ENCODE measurements around the gene LELP1.
"Not testable (repeated sequence)": the region's sequence is repeated elsewhere in the genome, so short reads cannot be mapped to it uniquely, and the experiment has no call there.

Gene LELP1

DNA sequence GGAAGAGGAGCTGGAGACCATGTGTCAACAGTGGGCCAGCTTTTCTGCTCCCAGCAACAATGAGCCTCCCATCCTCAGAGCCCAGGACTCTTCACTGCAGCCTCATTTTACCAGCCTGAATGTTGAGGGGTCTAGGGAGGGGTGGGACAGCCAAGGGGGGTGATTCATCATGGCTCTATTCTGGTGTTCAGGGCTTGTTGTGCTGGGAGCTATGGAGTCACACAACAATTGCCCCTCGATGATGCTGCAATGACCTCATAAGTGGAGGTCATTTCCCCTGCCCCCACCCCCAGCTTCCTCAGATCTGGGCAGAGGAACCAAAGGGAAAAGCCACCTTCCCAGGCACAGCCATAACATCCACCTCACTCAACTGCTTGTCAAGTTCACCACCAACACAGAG lies at the start of gene LELP1:
Gene LELP1, plus strand, starts transcription at position 301 of the 400 bp plus-strand sequence. CDS start 1,278 bp downstream, outside the sequence.
- no peak for DNase-seq (ENCODE audit: low read depth in 3 of 3)

DNA sequence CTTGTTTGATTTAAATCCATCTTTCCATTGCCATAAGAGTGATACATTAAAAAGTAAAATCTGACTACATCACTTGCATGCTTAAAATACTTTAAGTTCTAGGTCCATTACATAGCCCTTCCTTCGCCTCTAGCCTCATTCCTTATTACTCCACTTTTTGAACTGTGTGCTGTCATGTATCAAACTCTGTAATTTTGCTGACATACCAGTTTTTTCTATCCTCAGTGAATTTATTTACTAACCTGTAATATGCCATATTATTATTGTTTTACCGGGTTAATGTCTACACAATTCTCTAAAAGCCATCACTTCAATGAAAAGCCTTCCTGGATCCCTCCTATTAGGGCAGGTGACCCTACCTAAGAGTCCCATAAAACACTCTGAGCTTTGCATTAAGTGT lies 47.7 kb upstream of the LELP1 start:
- DNase-seq (ENCODE audit: low read depth in 3 of 3), result no peak

DNA sequence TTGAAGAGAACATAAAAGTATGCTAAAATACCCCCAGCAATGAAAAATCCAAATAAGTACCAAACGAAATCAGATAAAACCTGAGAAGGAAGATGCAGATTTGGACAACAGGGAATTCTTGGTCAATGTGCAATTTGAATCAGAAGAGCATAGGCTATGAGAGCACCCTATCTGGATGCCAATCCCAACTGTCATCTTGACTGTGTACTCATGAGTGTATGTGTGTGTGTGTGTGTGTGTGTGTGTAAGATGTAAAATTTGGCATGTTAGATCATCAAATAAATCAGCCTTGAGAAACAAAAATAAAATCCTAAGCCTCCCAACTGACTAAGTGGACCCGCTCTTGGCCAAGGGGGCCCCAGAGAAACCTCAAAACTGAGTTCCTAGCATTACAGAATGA lies 34.5 kb upstream of the LELP1 start:
- DNase-seq (ENCODE audit: low read depth in 3 of 3), result no peak

DNA sequence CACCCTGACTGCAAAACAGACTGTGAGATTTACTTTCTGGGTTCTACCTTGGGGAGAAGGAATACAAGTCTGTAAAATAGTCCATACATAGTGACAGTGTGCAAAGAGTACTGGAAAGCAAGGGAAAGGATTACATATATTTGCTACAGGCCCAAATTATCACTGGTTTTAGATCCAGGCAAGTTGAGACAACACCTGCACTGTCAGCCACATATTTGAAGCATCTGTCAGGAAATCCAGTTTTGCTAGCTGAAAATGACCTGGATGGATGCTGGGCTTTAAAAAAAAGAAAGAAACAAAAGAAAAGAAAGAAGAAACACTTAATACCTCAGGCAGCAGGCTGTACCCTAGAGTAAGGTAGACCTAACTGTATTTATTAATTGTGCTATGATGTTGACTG lies 28.6 kb upstream of the LELP1 start:
- no peak for DNase-seq (ENCODE audit: low read depth in 3 of 3)

DNA sequence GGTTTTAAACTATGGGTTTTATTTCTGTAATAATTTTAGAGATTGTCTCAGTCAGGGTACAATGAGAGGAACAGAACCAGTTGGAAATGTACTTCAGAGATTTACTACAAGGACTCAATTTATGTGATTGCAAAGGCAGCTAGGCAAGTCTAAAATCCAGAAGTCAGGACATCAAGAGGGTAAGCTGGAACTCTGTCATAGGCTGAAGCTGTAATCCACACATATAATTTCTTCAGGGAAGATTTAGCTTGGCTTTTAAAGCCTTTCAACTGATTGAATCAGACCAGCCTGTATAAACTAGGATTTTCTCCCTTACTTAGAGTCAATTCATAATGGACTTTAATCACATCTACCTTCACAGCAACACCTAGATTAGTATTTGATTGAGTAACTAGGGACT lies 24.3 kb upstream of the LELP1 start:
- DNase-seq (ENCODE audit: low read depth in 3 of 3), result no peak

DNA sequence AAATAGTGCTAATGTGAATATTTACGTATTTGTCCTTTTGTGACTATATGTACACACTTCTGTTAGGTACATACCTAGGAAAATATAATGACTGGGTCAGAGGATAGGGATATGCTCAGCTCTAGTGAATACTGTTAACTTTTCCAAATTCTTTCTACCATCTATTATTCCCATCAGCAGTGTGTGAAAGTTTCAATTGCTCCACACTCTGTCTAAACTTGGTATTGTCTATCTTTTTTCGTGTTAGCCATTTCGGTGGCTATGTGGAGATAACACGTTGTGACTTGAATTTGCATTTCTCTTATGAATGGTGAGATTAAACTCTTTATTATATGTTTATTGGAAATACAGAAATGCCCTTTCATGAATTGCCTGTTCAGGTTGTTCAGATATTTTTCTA lies 22.7 kb upstream of the LELP1 start:
- no peak for DNase-seq (ENCODE audit: low read depth in 3 of 3)

DNA sequence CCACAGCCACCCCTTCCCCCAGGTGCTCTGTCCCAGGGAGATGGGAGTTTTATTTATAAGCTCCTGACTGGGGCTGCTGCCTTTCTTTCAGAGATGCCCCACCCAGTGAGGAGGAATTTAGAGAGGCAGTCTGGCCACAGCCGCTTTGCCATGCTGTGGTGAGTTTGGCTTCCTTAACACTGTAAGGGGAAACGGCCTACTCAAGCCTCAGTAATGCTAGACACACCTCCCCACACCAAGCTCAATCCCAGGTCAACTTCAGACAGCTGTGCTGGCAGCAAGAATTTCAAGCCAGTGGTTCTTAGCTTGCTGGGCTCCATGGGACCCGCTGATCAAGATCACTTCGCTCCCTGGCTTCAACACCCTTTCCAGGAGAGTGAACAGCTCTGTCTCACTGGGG lies 14.9 kb upstream of the LELP1 start:
- DNase-seq (ENCODE audit: low read depth in 3 of 3), result not testable (repeated sequence)

DNA sequence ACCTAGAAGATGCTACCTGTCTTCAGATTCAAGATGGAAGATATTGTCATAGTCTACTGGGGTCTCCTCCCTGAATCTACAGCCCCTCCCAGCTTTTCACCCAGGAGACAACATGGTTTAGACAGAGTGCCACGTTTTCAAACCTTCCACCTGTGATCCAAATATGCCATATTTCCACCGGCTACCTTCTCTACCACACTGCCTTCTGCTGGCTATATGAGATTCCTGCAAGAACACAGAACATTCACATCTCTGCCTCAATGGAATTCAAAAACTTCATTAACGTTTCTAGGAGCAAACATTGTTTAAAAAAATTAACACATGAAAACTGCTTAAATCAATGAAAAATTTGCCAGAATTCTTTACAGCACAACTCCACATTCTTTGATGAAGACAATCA lies 12.9 kb upstream of the LELP1 start:
- no peak for DNase-seq (ENCODE audit: low read depth in 3 of 3)

DNA sequence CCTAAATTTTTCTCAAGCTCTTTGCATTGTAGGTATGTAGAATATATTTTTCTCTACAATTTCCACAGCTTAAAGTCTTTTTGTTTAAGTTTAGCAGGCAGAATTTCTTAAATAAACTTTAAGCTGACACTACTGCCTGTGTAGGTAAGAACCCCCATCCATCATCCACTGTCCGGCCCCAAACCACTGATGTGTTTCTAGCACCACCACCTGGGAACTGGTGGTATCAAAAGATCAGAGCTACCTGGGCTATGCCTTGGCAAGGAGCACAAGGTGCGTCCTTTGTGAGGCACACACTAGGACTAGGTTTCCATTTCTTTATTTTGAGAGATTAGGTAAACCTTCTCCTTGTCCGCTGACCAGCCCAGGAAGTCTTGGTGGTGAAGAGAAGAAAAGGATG lies 10.5 kb upstream of the LELP1 start:
- DNase-seq (ENCODE audit: low read depth in 3 of 3), result no peak

DNA sequence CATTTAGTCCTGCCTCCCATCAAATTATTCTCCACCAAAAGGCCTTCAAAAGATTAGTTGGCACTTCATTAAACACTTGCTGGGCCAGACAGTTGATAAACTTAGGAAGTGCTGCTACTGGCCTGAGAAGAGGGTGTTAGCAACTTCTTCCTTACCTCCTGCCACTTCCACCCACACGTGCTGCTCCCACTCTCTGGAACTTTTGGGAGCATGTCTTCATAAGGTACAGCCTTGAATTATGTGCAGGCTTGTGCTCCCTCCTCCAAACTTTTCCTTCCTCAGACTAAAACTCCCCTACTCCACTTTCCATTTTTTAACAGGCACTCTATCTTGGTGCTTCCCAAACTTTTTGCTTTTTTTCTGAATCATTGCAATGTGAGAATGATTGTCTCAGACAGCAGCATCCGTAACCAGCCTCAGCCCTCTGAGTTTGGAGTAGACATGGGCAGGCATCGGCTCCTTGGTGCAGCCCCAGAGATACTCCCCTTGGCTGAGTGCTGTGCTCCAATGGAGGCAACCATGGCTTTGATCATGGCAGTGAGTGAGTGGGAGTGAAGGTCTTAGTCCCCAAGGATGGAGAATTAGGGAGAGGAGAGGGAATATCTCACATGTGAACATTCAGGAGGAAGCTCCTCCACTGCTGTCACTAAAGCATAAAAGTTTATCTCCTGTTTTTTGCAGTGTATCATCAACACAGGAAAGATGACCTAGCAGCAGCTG lies 8.7 kb upstream of the LELP1 start:
- DNase-seq (ENCODE audit: low read depth in 3 of 3), result no peak

DNA sequence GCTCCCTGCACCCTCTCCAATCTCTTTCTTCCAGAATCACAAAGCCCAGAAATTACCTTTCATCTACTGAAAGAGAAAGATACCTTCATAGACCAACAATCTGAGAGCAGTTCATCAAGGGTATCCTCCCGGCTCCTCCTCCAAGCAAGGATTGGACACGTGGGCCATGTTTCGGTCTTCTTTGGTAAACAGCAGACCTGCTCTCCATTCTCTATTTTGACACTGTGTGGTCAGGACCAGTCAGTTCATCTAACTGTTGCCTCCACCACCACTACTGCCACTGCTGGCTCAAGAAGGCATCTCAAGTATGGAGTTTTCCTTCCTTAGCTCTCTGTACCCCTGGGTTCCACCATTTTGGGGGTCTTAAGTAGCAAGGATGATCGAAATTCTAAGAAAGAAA lies 8.0 kb upstream of the LELP1 start:
- DNase-seq (ENCODE audit: low read depth in 3 of 3), result no peak

DNA sequence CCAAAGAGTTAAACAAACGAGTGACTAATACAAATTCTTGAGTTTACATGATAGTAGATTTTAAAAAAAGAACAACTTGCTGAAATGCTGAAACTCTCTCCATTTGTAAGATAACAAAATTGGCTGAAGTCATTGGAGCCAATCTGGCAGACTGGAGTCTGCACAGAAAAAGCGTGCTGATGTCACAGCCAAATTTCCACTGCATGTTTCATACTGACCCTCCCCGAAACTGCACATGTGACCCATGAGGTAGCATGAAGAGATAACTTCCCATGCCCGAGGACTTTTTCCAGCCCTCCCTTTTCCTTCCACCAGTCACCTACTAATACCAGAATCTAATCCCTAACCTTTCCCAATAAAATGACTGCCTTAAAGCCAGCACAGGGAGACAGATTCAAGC lies 1.2 kb upstream of the LELP1 start:
- DNase-seq (ENCODE audit: low read depth in 3 of 3), result no peak

DNA sequence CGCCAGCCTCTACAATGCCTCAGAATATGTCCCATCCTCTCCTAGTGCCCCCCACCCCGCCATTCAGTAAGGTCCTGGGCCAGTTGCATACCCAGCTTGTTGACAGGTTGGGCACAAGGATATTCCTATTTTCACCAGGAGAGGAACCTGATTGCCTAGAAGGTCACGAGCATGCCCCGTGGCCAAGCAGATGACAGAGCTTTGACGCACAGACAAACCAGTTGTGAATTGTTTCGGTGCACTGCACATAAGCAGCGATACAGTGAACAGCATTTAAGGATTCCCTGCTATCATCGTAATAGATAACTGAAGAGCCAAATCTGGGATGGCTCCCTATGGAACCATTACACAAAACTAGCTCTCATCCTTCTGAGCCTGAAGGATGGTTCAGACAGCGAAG lies 3.4 kb downstream of the LELP1 start:
- no peak for DNase-seq (ENCODE audit: low read depth in 3 of 3)

DNA sequence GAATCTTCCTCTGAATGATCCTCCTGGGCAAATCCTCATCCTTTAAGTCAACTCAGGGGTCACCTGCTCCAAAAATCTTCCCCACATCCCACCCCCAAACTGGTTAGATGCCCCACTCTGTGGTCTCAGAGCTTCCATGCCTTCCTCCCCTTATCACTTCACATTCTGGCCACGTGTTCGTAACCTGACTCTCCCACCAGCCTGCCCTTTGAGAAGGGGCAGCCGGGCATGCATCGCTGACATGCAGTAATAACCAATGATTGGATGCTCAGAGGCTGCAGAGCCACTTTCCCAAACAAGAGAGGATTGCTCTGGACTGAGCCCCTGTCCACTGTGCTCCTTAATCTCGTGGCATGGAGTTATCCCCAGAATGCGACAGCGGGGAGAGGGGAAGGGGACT lies 7.0 kb downstream of the LELP1 start:
- DNase-seq (ENCODE audit: low read depth in 3 of 3), result no peak

DNA sequence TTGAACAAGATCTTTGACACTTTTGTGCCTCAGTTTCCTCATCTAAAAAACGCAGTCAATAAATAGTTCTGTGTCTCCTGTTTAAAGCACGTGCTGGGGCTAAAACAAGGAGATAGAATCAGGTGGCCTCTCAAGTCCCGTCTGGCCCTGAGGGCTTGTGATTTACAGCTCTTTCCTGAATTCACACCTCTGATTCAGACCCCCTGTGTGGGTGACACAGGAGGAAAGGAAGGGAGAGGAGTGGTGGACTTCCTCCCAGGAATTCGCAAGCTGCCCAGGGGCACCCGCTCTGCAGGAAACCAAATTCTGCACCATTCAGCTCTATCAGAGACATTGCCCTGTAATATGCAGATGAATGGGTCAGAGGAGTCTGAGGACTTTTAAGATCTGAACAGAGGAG lies 9.0 kb downstream of the LELP1 start:
- DNase-seq (ENCODE audit: low read depth in 3 of 3), result no peak

DNA sequence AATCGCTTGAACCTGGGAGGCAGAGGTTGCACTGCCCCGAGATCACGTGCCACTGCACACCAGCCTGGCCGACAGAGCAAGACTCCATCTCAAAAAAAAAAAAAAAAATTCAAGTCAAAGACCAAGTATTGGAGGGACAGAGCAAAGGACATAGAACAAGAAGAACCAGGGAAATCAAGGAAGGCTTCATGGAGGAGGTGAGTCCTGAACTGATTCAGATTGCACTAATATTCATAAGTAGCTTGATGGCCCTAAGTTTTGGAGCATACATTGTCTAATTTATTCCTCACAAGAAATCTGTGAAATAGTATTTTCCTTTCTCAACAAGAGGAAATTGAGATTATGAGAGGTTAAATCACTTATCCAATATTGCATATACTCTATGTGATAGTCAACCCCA lies 10.3 kb downstream of the LELP1 start:
- DNase-seq (ENCODE audit: low read depth in 3 of 3), result no peak

DNA sequence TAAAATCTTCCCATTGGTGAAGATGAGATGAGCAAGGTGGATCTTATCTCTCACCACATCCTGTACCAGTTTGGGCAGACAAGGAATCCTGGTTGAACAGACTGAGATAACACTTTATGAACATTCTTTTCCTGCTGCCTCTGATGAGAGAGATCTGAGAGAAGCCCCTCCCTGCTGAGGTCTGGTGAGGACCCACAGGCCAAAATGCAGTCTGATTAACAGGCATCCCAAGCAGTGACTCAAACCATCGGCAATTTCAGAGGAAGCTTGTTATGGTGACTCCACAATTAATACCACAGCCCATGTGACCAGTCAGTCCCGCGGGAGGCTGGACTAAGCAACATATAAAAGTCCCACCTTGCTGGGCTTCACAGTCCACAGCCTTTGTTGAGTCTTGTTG lies 14.0 kb downstream of the LELP1 start, which contains the start of gene PRR9:
Gene PRR9, plus strand, starts transcription at position 373 of the 400 bp plus-strand sequence. CDS start 561 bp downstream, outside the sequence.
- DNase-seq (ENCODE audit: low read depth in 3 of 3), result no peak

DNA sequence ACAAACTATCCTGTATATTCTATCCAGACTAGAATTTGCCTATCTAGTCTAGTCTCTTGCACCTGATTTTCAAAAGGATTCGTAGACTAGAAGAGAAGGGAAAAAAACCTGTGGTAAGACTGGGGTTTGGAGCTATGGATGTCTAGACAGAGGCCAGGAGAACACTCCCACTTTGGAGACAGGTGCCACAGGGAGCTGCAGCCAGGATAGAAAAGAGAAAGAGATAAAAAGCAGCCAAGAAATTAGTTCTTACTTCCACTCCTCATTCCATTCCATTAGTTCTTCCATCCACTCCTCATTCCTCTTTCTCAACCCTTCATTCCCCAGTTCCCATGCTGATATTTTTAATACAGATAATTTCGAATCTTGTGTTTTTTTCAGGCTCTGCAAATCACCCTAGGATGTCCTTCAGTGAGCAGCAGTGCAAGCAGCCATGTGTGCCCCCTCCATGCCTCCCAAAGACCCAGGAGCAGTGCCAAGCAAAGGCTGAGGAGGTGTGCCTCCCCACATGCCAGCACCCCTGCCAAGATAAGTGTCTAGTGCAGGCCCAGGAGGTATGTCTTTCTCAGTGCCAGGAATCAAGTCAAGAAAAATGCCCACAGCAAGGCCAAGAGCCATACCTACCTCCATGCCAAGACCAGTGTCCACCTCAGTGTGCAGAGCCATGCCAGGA lies 14.7 kb downstream of the LELP1 start:
- no peak for DNase-seq (ENCODE audit: low read depth in 3 of 3)

DNA sequence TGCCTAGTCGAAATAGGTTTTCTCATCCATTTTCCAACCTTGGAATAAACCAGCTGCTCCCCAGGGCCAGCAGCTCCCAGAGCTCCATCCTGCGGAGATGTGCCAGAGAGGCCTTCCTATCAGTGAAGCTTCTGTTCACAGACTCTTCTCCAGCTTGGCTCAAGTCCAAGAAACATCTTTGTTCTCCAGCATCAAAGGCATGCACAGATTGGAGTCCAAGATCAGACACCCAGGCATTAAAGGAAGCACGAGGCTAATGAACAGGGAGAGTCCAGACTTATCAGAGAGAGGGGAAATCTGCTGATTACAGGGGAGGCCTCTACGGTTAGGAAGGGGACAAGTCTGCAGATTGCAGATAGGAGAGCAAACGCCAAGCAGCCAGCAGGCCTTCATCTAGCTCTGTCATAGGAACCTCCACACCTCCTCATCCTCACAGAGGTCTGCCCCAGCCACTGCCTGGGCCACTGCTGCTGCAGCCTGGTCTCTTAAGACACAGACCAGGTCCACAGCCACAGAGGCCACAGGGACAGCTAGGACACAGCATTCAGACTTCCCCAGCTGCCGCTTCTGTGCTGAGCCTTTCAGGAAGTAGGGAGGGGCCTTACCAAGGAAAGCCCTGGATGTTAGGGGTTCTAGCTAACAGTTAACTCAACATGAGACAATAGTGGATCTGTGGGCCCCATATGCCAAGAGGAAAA lies 17.5 kb downstream of the LELP1 start:
- DNase-seq (ENCODE audit: low read depth in 3 of 3), result no peak

DNA sequence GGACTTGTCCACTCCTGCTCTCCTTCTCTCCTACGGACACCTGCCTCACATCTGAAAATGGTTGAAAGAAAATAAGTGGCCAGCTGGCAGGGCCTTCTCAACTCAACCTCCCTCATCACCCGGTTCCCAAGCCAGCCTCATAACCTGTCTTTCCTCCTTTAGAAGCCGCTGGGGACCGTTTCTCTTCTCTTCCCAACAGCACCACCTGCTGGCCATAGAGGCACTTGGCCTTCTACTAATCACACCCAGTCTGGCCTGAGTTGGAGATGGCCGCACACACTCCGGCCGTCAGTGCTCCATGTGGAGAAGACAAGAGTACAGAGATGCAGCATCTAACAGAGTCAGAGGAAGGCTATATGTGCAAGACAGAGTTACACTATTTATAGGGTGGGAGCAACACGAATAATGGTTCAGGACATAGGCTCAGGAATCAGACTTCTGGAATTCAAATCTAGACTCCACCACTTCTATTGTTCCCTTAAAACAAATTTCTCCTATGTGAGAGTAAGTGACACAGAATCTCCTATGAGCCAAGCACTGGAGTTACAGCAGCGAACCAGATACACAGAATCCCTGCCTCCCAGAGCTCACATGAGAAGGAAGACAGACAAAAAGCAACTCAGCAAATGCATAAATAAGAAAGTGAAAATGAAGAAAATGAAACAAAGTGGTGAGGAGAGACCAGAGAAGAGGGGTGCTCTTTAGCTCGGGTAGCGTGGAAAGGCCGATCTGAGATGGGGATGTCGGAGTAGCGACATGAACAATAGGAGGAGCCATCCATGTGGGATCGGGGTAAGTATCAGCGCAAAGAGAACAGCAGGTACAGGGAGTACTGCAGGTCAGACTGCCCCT lies 20.0 kb downstream of the LELP1 start:
- peak; percentile 21 to 41 (median 38) for DNase-seq (ENCODE audit: low read depth in 3 of 3)

DNA sequence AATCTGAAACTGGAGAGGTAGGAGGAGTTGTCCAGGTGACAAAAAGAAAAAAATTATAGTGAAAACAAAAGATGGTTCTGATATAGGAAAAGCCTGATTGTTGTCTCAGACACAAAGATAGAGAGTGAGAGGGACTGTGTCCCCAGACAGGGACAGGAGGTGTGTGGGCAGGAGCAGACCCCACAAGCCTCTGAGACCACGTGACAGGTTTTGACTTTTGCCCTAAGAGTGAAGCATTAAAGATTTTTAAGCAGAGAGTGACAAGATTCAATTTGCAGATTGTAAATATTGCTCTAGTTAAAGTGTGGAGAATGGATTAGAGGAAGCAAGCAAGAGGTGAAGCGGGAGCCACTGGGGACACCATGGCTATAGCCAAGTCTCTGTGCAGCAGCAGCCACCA lies 24.6 kb downstream of the LELP1 start:
- no peak for DNase-seq (ENCODE audit: low read depth in 3 of 3)

DNA sequence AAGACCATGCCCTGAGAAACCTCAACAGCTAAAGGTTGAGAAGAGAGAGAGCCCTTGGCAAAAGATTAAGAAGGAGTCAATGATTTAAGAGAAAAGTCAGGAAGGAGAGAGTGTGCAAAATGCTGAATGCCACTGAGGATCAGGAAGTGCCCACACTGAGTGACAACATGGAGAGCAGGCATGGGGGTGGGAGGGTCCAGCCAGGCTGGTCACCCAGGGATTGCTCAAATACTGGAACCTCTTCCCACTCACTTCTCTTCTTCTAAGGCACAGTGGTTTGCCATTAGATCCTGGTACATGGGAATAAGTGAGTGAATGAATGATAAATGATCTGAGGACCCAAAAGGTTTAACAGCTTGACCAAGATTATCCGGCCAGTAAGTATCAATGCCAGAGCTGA lies 25.3 kb downstream of the LELP1 start:
- DNase-seq (ENCODE audit: low read depth in 3 of 3), result no peak
